Uterus (tissue), 4 donors: Measurements from ENCODE around the gene PLEK2. TPM values are rescaled to one million over a fixed set of nuclear protein-coding genes. Genes with fewer than 3 reads are reported as not detected.

ENCODE experiments used
- DNase-seq, 2 donors: peaks; one replicate each; pipeline ENCODE4 v3.0.0-alpha.2; 2019 to 2020
- H3K27ac ChIP-seq, 2 donors: fragments of 200-600 bp; sonication (generic); 1 replicate in 1 of 2; 2 replicates in 1 of 2; pipeline ENCODE4 v1.5.1; 2016 to 2018
- H3K27me3 ChIP-seq, 2 donors: fragments of 200-600 bp; sonication (generic); one replicate each; pipeline ENCODE4 v1.5.1; 2018 to 2019; ENCODE audit warnings: control low read depth in 1 of 2
- H3K36me3 ChIP-seq, 2 donors: fragments of 200-600 bp; sonication (generic); one replicate each; pipeline ENCODE4 v1.5.1; 2019; ENCODE audit warnings: control low read depth in 1 of 2
- H3K4me1 ChIP-seq, 2 donors: fragments of 200-600 bp; sonication (generic); one replicate each; pipeline ENCODE4 v1.5.1; 2018 to 2019; ENCODE audit warnings: control low read depth in 1 of 2
- H3K4me3 ChIP-seq, 2 donors: fragments of 200-600 bp; sonication (generic); 1 replicate in 1 of 2; 2 replicates in 1 of 2; pipeline ENCODE4 v1.5.1; 2018 to 2019; ENCODE audit warnings: mild to moderate bottlenecking in 1 of 2
- H3K9me3 ChIP-seq, 2 donors: fragments of 200-600 bp; sonication (generic); one replicate each; pipeline ENCODE4 v1.5.1; 2019; ENCODE audit warnings: control low read depth in 1 of 2
- CTCF ChIP-seq, 4 experiments: fragments of 200-600 bp in 2 of 4; fragments of 450-650 bp in 2 of 4; sonication (generic) in 2 of 4; IDR thresholded peaks; one replicate each; pipeline ENCODE4 v1.5.1; 2016 to 2019; ENCODE audit warnings: antibody characterized with exemption in 4 of 4, mild to moderate bottlenecking in 2 of 4, moderate library complexity in 1 of 4
- POLR2A ChIP-seq, 2 donors: fragments of 450-650 bp; IDR thresholded peaks; one replicate each; pipeline ENCODE4 v1.6.1; 2016; ENCODE audit warnings: antibody characterized with exemption in 2 of 2, mild to moderate bottlenecking in 1 of 2, moderate library complexity in 1 of 2
- intact Hi-C: fragments of 100-400 bp; cut with DNase I; formaldehyde crosslinking; loops from one replicate; pipeline ENCODE4 v1.15.1; 2023; ENCODE audit warnings: low total_unique reads
- total RNA-seq, 4 donors: library from RNA; depleted of rRNA in 3 of 4; stranded (reverse); fragments of >200 nt in 3 of 4; gene quantifications; one replicate each; pipeline versions ENCODE4 v1.1.0 to v1.2.4, GENCODE V29; 2014 to 2023
- donor health status: DM: yes; HTN: yes; CAD: no.

Gene PLEK2
- total RNA-seq, 4 donors from 2014 or later: 1.5 TPM; not detected in 3

GRCh38 chr14:67438969-67439368 lies 27.0 kb upstream of the PLEK2 start:
- intact Hi-C loops: no loop called here
- H3K4me1 ChIP-seq: no peaks in the 10 kb centered on the region
- no peak overlapping the region for H3K4me3 ChIP-seq
- no peaks in the 10 kb centered on the region for H3K36me3 ChIP-seq
- H3K9me3 ChIP-seq: no peaks in the 10 kb centered on the region
- H3K27ac ChIP-seq: no peak overlapping the region
- DNase-seq: no peak
- TF ChIP-seq CTCF (IDR thresholded peaks at IDR 0.05) (no peak), POLR2A (IDR thresholded peaks at IDR 0.05) (no peak)
- H3K27me3 ChIP-seq: no peaks in the 10 kb centered on the region

- H3K4me1 ChIP-seq: no peaks in the 10 kb centered on the region
- no peak overlapping the region for H3K27ac ChIP-seq
- no peak for DNase-seq
- intact Hi-C loops: no loop called here
- H3K36me3 ChIP-seq: no peaks in the 10 kb centered on the region
- TF ChIP-seq CTCF (IDR thresholded peaks at IDR 0.05): no peak
- no peak for TF ChIP-seq POLR2A (IDR thresholded peaks at IDR 0.05)
- no peaks in the 10 kb centered on the region for H3K27me3 ChIP-seq
- no peak overlapping the region for H3K4me3 ChIP-seq
- H3K9me3 ChIP-seq: no peaks in the 10 kb centered on the region
Measured at GRCh38 chr14:67436006-67436866, 24.3 kb upstream of the PLEK2 start.

- Histone ChIP-seq H3K36me3 (no peaks in the 10 kb centered on the region), H3K4me1 (no peaks in the 10 kb centered on the region), H3K9me3 (no peaks in the 10 kb centered on the region), H3K27ac (no peak overlapping the region), H3K4me3 (no peak overlapping the region), H3K27me3 (no peaks in the 10 kb centered on the region)
- intact Hi-C loops: no loop called here
- TF ChIP-seq CTCF (IDR thresholded peaks at IDR 0.05) (no peak), POLR2A (IDR thresholded peaks at IDR 0.05) (no peak)
- no peak for DNase-seq
Measured at GRCh38 chr14:67435603-67436002, 23.6 kb upstream of the PLEK2 start.

GRCh38 chr14:67432050-67432564 lies 20.1 kb upstream of the PLEK2 start:
- no peak overlapping the region for H3K27ac ChIP-seq

More at GRCh38 chr14:67432050-67432564, 20.1 kb upstream of the PLEK2 start:
- TF ChIP-seq CTCF (IDR thresholded peaks at IDR 0.05) (no peak), POLR2A (IDR thresholded peaks at IDR 0.05) (no peak)
- no peak for DNase-seq
- Histone ChIP-seq H3K4me1 (no peaks in the 10 kb centered on the region), H3K4me3 (no peak overlapping the region), H3K36me3 (no peaks in the 10 kb centered on the region), H3K27me3 (no peaks in the 10 kb centered on the region), H3K9me3 (no peaks in the 10 kb centered on the region)
- intact Hi-C loops: no loop called here
